ENCODE results near the gene UBTF. TPM values are rescaled to one million over a fixed set of nuclear protein-coding genes. Genes with fewer than 3 reads are reported as not detected.

The UBTF gene
- total and polyA plus RNA-seq, 2 donors (not counting 1 experiment from before 2014, with no cell fraction given), result 43.1 to 179 TPM

GRCh38 chr17:44192750-44193149 lies 26.7 kb downstream of the UBTF start:
- Histone ChIP-seq H3K9ac (ENCODE audit: low read length) (no peak overlapping the region), H3K9me3 (ENCODE audit: control extremely low read depth in 1 of 3, control insufficient read depth in 2 of 3, insufficient read depth in 1 of 3, low read length in 2 of 3) (no peaks in the 10 kb centered on the region), H3K27ac (ENCODE audit: low read length in 2 of 2) (no peak overlapping the region), H3K36me3 (replicated peaks in 1 of 2; ENCODE audit: control extremely low read depth in 1 of 2, control insufficient read depth in 1 of 2, extremely low read depth in 1 of 2, insufficient read depth in 2 of 2, low read length in 1 of 2) (peaks cover 5 to 66% of the 10 kb centered on the region in 2 experiments), H3K4me2 (replicated peaks; ENCODE audit: low read depth, low read length, poor library complexity, severe bottlenecking) (no peak overlapping the region), H3K79me2 (ENCODE audit: control insufficient read depth, insufficient read depth, low read length) (peaks cover 51% of the 10 kb centered on the region), H2AFZ (ENCODE audit: insufficient read depth, low read depth, low read length, poor library complexity, severe bottlenecking) (no peak overlapping the region), H3K4me3 (ENCODE audit: control extremely low read depth in 1 of 5, extremely low read depth in 1 of 5, insufficient read depth in 1 of 5, low read depth in 2 of 5, low read length in 4 of 5) (no peak overlapping the region), H3K4me1 (ENCODE audit: control insufficient read depth in 2 of 2, insufficient read depth in 2 of 2, low read length in 2 of 2) (peaks cover 12 to 16% of the 10 kb centered on the region in 2 donors), H3K27me3 (replicated peaks in 1 of 4; ENCODE audit: control extremely low read depth in 1 of 4, control insufficient read depth in 3 of 4, insufficient read depth in 4 of 4, low read length in 3 of 4) (no peaks in the 10 kb centered on the region), H4K20me1 (ENCODE audit: control insufficient read depth, insufficient read depth, low read length, poor library complexity, severe bottlenecking) (peaks cover 30% of the 10 kb centered on the region)
- Mint-ChIP-seq H3K4me3 (no peak overlapping the region), H3K27ac (no peak overlapping the region), H3K27me3 (no peaks in the 10 kb centered on the region), H3K4me1 (peaks cover 18% of the 10 kb centered on the region), H3K9me3 (ENCODE audit: insufficient read depth) (no peaks in the 10 kb centered on the region)
- POLR2A ChIA-PET, result no interaction called here
- DNase-seq (no peak), ATAC-seq (ENCODE audit: low read depth) (no peak)
- 100% methylated on average over 2 of the region's 5 CpGs for WGBS (ENCODE audit: insufficient coverage)
- CTCF ChIA-PET, result no interaction called here
- TF ChIP-seq, protein P1, sequence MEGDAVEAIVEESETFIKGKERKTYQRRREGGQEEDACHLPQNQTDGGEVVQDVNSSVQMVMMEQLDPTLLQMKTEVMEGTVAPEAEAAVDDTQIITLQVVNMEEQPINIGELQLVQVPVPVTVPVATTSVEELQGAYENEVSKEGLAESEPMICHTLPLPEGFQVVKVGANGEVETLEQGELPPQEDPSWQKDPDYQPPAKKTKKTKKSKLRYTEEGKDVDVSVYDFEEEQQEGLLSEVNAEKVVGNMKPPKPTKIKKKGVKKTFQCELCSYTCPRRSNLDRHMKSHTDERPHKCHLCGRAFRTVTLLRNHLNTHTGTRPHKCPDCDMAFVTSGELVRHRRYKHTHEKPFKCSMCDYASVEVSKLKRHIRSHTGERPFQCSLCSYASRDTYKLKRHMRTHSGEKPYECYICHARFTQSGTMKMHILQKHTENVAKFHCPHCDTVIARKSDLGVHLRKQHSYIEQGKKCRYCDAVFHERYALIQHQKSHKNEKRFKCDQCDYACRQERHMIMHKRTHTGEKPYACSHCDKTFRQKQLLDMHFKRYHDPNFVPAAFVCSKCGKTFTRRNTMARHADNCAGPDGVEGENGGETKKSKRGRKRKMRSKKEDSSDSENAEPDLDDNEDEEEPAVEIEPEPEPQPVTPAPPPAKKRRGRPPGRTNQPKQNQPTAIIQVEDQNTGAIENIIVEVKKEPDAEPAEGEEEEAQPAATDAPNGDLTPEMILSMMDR (IDR thresholded peaks at IDR 0.05), result no peak
- no peak for TF ChIP-seq EZH2 (IDR thresholded peaks at IDR 0.05; ENCODE audit: borderline replicate concordance, insufficient read depth, low read depth, low read length, poor library complexity, severe bottlenecking)
- intact Hi-C loops (cut with micrococcal nuclease), result no loop called here

- no CpG with 5 or more reads among the region's 7 CpGs for WGBS (ENCODE audit: insufficient coverage)
- H2AFZ ChIP-seq (ENCODE audit: insufficient read depth, low read depth, low read length, poor library complexity, severe bottlenecking), result no peak overlapping the region
- Mint-ChIP-seq H3K4me3 (no peak overlapping the region), H3K4me1 (peaks cover 20% of the 10 kb centered on the region), H3K27ac (no peak overlapping the region), H3K27me3 (no peaks in the 10 kb centered on the region), H3K9me3 (ENCODE audit: insufficient read depth) (no peaks in the 10 kb centered on the region)
- no peak for ATAC-seq (ENCODE audit: low read depth)
- TF ChIP-seq, protein P1 (IDR thresholded peaks at IDR 0.05), result no peak
- no peak for TF ChIP-seq EZH2 (IDR thresholded peaks at IDR 0.05; ENCODE audit: borderline replicate concordance, insufficient read depth, low read depth, low read length, poor library complexity, severe bottlenecking)
- no peaks in the 10 kb centered on the region for H3K27me3 ChIP-seq (replicated peaks in 1 of 4; ENCODE audit: control extremely low read depth in 1 of 4, control insufficient read depth in 3 of 4, insufficient read depth in 4 of 4, low read length in 3 of 4)
- H3K9me3 ChIP-seq (ENCODE audit: control extremely low read depth in 1 of 3, control insufficient read depth in 2 of 3, insufficient read depth in 1 of 3, low read length in 2 of 3), result no peaks in the 10 kb centered on the region
- intact Hi-C loops (cut with micrococcal nuclease), result no loop called here
- peaks cover 22% of the 10 kb centered on the region for H4K20me1 ChIP-seq (ENCODE audit: control insufficient read depth, insufficient read depth, low read length, poor library complexity, severe bottlenecking)
- no peak overlapping the region for H3K9ac ChIP-seq (ENCODE audit: low read length)
- H3K4me2 ChIP-seq (replicated peaks; ENCODE audit: low read depth, low read length, poor library complexity, severe bottlenecking), result no peak overlapping the region
- ChIA-PET POLR2A (no interaction called here), CTCF (no interaction called here)
- no peak overlapping the region for H3K4me3 ChIP-seq (ENCODE audit: control extremely low read depth in 1 of 5, extremely low read depth in 1 of 5, insufficient read depth in 1 of 5, low read depth in 2 of 5, low read length in 4 of 5)
- peaks cover 5 to 58% of the 10 kb centered on the region in 2 experiments for H3K36me3 ChIP-seq (replicated peaks in 1 of 2; ENCODE audit: control extremely low read depth in 1 of 2, control insufficient read depth in 1 of 2, extremely low read depth in 1 of 2, insufficient read depth in 2 of 2, low read length in 1 of 2)
- H3K79me2 ChIP-seq (ENCODE audit: control insufficient read depth, insufficient read depth, low read length), result peaks cover 51% of the 10 kb centered on the region
- DNase-seq, result no peak
- peaks cover 12 to 14% of the 10 kb centered on the region in 2 donors for H3K4me1 ChIP-seq (ENCODE audit: control insufficient read depth in 2 of 2, insufficient read depth in 2 of 2, low read length in 2 of 2)
- H3K27ac ChIP-seq (ENCODE audit: low read length in 2 of 2), result no peak overlapping the region
Measured at GRCh38 chr17:44191941-44192496, 27.5 kb downstream of the UBTF start.

All from B cell (primary cell).